ENCODE measurements around the gene ZNF518B. TPM values are rescaled to one million over a fixed set of nuclear protein-coding genes. Genes with fewer than 3 reads are reported as not detected.

ZNF518B gene
- total RNA-seq, 2 experiments from 2014 or later = 14.0 to 16.2 TPM

DNA sequence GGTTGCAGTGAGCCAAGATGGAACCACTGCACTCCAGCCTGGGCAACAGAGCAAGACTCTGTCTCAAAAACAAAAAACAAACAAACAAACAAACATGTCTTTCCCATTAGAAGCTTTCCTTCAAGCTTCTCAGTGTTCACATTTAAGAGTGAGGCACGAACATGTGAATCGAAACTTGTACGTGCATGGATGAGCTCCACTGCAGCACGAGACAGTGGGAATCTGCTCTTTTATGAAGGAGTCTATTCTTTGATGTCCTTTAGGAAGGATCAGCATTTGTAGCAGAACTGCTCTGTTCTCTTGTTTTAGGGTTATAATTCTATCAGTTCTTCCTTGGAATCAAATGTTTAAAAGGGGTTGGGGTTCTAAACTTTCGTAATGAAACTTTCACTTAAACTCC lies 23.4 kb upstream of the ZNF518B start:
- H3K4me1 Mint-ChIP-seq = no peaks in the 10 kb centered on the region
- H3K36me3 Mint-ChIP-seq (ENCODE audit: low read depth) = no peaks in the 10 kb centered on the region
- no peak for DNase-seq
- H3K27ac Mint-ChIP-seq = no peak overlapping the region
- POLR2A ChIA-PET = no interaction called here
- no peak overlapping the region for H3K4me3 Mint-ChIP-seq
- ATAC-seq = no peak
- CTCF ChIA-PET = interaction anchor here (1.3 to 2.1 kb wide), 2 partner anchors 8 to 19 kb away, joined by 4 to 5 read pairs; no protein-coding TSS in a partner anchor
- no peaks in the 10 kb centered on the region for H3K9me3 Mint-ChIP-seq (ENCODE audit: low read depth)
- intact Hi-C loops (cut with DNase I, micrococcal nuclease) = no loop called here
- H3K27me3 Mint-ChIP-seq = peaks cover 4% of the 10 kb centered on the region

DNA sequence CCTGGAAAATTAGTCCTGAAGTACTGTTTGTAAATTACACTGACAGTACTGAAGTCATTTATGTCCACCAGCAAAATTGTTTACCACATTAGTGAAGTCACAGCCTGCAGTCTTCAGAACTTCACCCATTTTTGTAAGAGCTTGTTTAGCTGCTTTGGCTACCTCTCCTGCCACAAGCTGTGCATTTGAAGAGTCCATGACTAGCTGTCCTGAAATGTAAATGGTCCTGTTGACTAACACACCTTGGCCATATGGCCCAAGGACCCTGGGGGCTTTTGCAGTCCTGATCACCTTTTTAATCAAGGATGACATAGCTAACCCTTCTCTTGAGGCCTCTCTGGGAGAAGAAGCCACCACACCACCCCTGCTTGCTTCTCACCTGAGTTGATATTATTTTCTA lies 21.4 kb upstream of the ZNF518B start:
- no peaks in the 10 kb centered on the region for H3K9me3 Mint-ChIP-seq (ENCODE audit: low read depth)
- H3K4me3 Mint-ChIP-seq = no peak overlapping the region
- no peaks in the 10 kb centered on the region for H3K4me1 Mint-ChIP-seq
- no peak overlapping the region for H3K27ac Mint-ChIP-seq
- H3K36me3 Mint-ChIP-seq (ENCODE audit: low read depth) = no peaks in the 10 kb centered on the region
- H3K27me3 Mint-ChIP-seq = peaks cover 4% of the 10 kb centered on the region
- intact Hi-C loops (cut with DNase I, micrococcal nuclease) = no loop called here
- no peak for DNase-seq
- ATAC-seq = no peak
- POLR2A ChIA-PET = no interaction called here
- CTCF ChIA-PET = interaction anchor here (1.1 to 1.3 kb wide), 2 partner anchors 17 to 26 kb away, joined by 3 to 5 read pairs; no protein-coding TSS in a partner anchor

DNA sequence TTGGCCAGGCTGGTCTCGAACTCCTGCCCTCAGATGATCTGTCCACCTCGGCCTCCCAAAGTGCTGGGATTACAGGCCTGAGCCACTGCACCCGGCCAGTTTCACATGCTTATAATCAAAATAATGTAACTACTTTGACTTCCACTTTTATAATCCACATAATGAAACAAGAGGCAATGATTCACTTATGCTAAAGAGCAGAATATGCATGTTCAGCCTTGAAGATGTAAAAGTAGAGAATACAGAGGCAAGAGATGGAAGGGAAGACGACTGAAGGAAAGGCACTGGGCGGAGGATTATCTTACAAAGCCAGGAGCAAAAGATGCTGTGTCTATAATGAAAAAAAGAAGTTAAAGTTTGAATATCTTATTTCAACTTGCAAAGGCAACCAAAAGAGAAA lies 13.3 kb upstream of the ZNF518B start:
- DNase-seq (no peak), ATAC-seq (no peak)
- no peaks in the 10 kb centered on the region for H3K9me3 Mint-ChIP-seq (ENCODE audit: low read depth)
- no peaks in the 10 kb centered on the region for H3K36me3 Mint-ChIP-seq (ENCODE audit: low read depth)
- no peak overlapping the region for H3K4me3 Mint-ChIP-seq
- peaks cover 2% of the 10 kb centered on the region for H3K27me3 Mint-ChIP-seq
- H3K27ac Mint-ChIP-seq = no peak overlapping the region
- no peaks in the 10 kb centered on the region for H3K4me1 Mint-ChIP-seq
- intact Hi-C loops (cut with DNase I, micrococcal nuclease) = no loop called here
- CTCF ChIA-PET = no interaction called here
- POLR2A ChIA-PET = no interaction called here

GRCh38 chr4:10466161-10466560 lies 8.9 kb upstream of the ZNF518B start:
- H3K9me3 Mint-ChIP-seq (ENCODE audit: low read depth) = peaks cover 6% of the 10 kb centered on the region
- H3K4me3 Mint-ChIP-seq = no peak overlapping the region
- CTCF ChIA-PET = interaction anchor here (0.7 to 1.9 kb wide), 2 partner anchors 15 to 305 kb away, joined by 3 to 6 read pairs; no protein-coding TSS in a partner anchor
- POLR2A ChIA-PET = no interaction called here
- peaks cover 2% of the 10 kb centered on the region for H3K36me3 Mint-ChIP-seq (ENCODE audit: low read depth)
- ATAC-seq (no peak), DNase-seq (no peak)
- H3K4me1 Mint-ChIP-seq = peaks cover 6% of the 10 kb centered on the region
- H3K27me3 Mint-ChIP-seq = peaks cover 33% of the 10 kb centered on the region
- no peak overlapping the region for H3K27ac Mint-ChIP-seq
- intact Hi-C loops (cut with DNase I, micrococcal nuclease) = no loop called here

GRCh38 chr4:10462876-10463275 lies 5.7 kb upstream of the ZNF518B start:
- intact Hi-C loops (cut with DNase I, micrococcal nuclease) = loop anchor here in 1 of 2 experiments (5.0 kb wide), 1 partner anchor 74 kb away; no protein-coding TSS in a partner anchor
- no peak for DNase-seq
- Mint-ChIP-seq H3K27me3 (peaks cover 37% of the 10 kb centered on the region), H3K4me3 (no peak overlapping the region), H3K9me3 (ENCODE audit: low read depth) (peaks cover 8% of the 10 kb centered on the region), H3K27ac (no peak overlapping the region), H3K4me1 (peaks cover 20% of the 10 kb centered on the region), H3K36me3 (ENCODE audit: low read depth) (peaks cover 5% of the 10 kb centered on the region)
- POLR2A ChIA-PET = no interaction called here
- no peak for ATAC-seq
- CTCF ChIA-PET = interaction anchor here (0.6 to 3.6 kb wide), 3 partner anchors 75 to 759 kb away, joined by 3 to 20 read pairs (median 4); no protein-coding TSS in a partner anchor

DNA sequence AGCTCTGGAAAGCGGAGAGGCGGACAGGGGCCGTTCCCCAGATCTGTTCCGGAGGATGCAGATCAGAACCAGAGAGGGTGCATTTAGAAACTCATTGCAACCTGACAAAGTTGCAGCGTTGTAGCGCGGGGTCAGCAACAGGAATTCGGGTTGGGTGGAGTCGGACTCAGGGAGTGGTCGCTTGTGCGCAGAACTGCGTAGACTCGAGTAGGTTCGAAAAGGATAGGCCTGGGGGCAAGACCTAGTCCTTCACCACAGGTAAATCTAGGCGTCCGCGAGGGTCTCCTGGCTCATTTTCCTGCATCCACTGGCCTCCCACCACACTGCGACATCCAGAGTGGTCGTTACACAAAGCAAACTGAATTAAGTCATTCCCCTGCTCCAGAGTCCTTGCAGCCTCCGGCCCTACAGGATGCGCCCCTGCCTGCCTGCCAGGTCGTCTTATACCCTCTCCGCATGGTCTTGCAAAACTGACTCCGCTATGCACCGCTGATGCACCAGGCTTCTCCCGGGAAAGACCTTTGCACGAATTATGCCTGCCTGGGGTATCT lies 4.7 kb upstream of the ZNF518B start:
- Mint-ChIP-seq H3K27ac (no peak overlapping the region), H3K4me1 (peaks cover 23% of the 10 kb centered on the region), H3K27me3 (peaks cover 39% of the 10 kb centered on the region), H3K4me3 (peak overlapping the region; percentile 75), H3K36me3 (ENCODE audit: low read depth) (peaks cover 5% of the 10 kb centered on the region), H3K9me3 (ENCODE audit: low read depth) (peaks cover 8% of the 10 kb centered on the region)
- ChIA-PET CTCF (interaction anchor here (0.6 to 3.6 kb wide), 17 partner anchors 11 to 1019 kb away, joined by 3 to 20 read pairs (median 4); no protein-coding TSS in a partner anchor), POLR2A (interaction anchor here (1.4 kb wide), 1 partner anchor 344 kb away, joined by 5 read pairs; no protein-coding TSS in a partner anchor)
- intact Hi-C loops (cut with DNase I, micrococcal nuclease) = loop anchor here (1.0 to 5.0 kb wide), 4 partner anchors 75 to 345 kb away; partner anchors contain the start of gene WDR1 (in 1 of the 2)
- DNase-seq = no peak
- ATAC-seq = no peak

DNA sequence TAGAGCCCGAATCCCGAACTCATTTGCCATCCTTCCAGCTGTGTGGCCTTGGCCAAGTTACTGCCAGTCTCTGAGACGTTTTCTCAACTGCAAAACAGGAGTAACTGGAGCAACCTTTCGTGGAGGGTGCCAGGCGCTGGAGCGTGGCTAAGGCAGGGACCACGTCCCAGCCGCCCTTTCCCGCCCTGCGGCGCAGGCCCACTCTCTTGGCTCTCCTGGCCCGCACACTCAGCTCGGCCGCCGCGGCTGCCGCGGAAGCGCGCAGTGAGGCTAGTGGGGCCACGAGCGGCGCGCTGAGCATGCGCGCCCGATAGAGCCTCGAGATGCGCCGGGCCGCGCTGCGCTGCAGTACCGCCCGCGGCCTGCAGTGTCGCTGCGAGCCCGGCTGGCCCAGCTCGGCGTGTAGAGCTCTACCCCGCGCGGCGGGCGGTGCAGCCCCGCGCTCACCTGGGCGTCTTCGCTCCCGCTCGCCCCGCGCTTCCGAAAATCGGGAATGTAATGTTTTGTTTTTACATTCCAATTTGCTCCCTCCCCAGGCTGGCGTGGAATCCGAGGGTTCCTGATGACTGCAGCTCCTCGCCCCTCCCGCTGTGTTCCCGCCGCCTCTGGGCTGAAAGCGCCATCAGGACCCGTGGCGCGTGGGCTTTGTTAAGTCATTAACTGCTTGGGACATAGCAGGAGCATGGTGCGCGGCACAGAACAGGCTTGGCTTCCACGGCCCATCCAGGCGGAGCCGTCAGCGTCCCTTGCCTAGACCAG lies 4.0 kb upstream of the ZNF518B start:
- POLR2A ChIA-PET = interaction anchor here (1.4 kb wide), 1 partner anchor 343 kb away, joined by 5 read pairs; no protein-coding TSS in a partner anchor
- Mint-ChIP-seq H3K27me3 (peaks cover 39% of the 10 kb centered on the region), H3K27ac (no peak overlapping the region), H3K4me3 (peak overlapping the region; percentile 75), H3K4me1 (peaks cover 25% of the 10 kb centered on the region), H3K36me3 (ENCODE audit: low read depth) (peaks cover 6% of the 10 kb centered on the region), H3K9me3 (ENCODE audit: low read depth) (peaks cover 8% of the 10 kb centered on the region)
- CTCF ChIA-PET = interaction anchor here (0.6 to 3.6 kb wide), 24 partner anchors 12 to 1020 kb away, joined by 3 to 20 read pairs (median 4); no protein-coding TSS in a partner anchor
- peak; percentile 84 for ATAC-seq
- intact Hi-C loops (cut with DNase I, micrococcal nuclease) = loop anchor here (1.0 to 5.0 kb wide), 4 partner anchors 76 to 344 kb away; partner anchors contain the start of gene WDR1 (in 1 of the 2)
- DNase-seq = peak; percentile 87

- intact Hi-C loops (cut with DNase I, micrococcal nuclease) = loop anchor here (1.0 to 5.0 kb wide), 4 partner anchors 77 to 344 kb away; partner anchors contain the start of gene WDR1 (in 1 of the 2)
- ChIA-PET POLR2A (interaction anchor here (0.6 to 1.4 kb wide), 2 partner anchors 342 to 455 kb away, joined by 3 to 5 read pairs; no protein-coding TSS in a partner anchor), CTCF (interaction anchor here (0.6 to 3.6 kb wide), 22 partner anchors 12 to 931 kb away, joined by 3 to 20 read pairs (median 4); no protein-coding TSS in a partner anchor)
- Mint-ChIP-seq H3K27me3 (peaks cover 37% of the 10 kb centered on the region), H3K36me3 (ENCODE audit: low read depth) (peaks cover 9% of the 10 kb centered on the region), H3K4me1 (peaks cover 30% of the 10 kb centered on the region), H3K27ac (no peak overlapping the region), H3K9me3 (ENCODE audit: low read depth) (peaks cover 8% of the 10 kb centered on the region), H3K4me3 (peak overlapping the region; percentile 75)
- DNase-seq (peak; percentile 76), ATAC-seq (peak; percentile 52)
Measured at GRCh38 chr4:10460313-10461047, 3.3 kb upstream of the ZNF518B start.

GRCh38 chr4:10459305-10459704 lies 2.1 kb upstream of the ZNF518B start:
- intact Hi-C loops (cut with DNase I, micrococcal nuclease) = loop anchor here (5.0 to 10.0 kb wide), 4 partner anchors 215 to 1025 kb away; no protein-coding TSS in a partner anchor
- H3K27me3 Mint-ChIP-seq = peaks cover 26% of the 10 kb centered on the region
- peaks cover 6% of the 10 kb centered on the region for H3K9me3 Mint-ChIP-seq (ENCODE audit: low read depth)
- peaks cover 19% of the 10 kb centered on the region for H3K36me3 Mint-ChIP-seq (ENCODE audit: low read depth)
- CTCF ChIA-PET = no interaction called here
- no peak overlapping the region for H3K27ac Mint-ChIP-seq
- H3K4me1 Mint-ChIP-seq = peaks cover 34% of the 10 kb centered on the region
- no peak for ATAC-seq
- H3K4me3 Mint-ChIP-seq = no peak overlapping the region
- POLR2A ChIA-PET = no interaction called here
- DNase-seq = no peak

GRCh38 chr4:10458177-10458576 lies 951 bp upstream of the ZNF518B start:
- peaks cover 21% of the 10 kb centered on the region for H3K27me3 Mint-ChIP-seq
- peaks cover 6% of the 10 kb centered on the region for H3K9me3 Mint-ChIP-seq (ENCODE audit: low read depth)
- DNase-seq = no peak
- H3K4me1 Mint-ChIP-seq = peaks cover 34% of the 10 kb centered on the region
- ATAC-seq = no peak
- H3K36me3 Mint-ChIP-seq (ENCODE audit: low read depth) = peaks cover 30% of the 10 kb centered on the region
- intact Hi-C loops (cut with DNase I, micrococcal nuclease) = loop anchor here (5.0 to 10.0 kb wide), 4 partner anchors 217 to 1027 kb away; no protein-coding TSS in a partner anchor
- H3K27ac Mint-ChIP-seq = no peak overlapping the region
- H3K4me3 Mint-ChIP-seq = peak overlapping the region; percentile 57
- POLR2A ChIA-PET = interaction anchor here (1.6 kb wide), 1 partner anchor 340 kb away, joined by 5 read pairs; no protein-coding TSS in a partner anchor
- CTCF ChIA-PET = interaction anchor here (0.5 kb wide), 1 partner anchor 650 kb away, joined by 3 read pairs; no protein-coding TSS in a partner anchor
